OCI-LY7 (cell line): ENCODE results near the gene DEPDC1B. TPM values are rescaled to one million over a fixed set of nuclear protein-coding genes. Genes with fewer than 3 reads are reported as not detected.
"Not testable (repeated sequence)": the region's sequence is repeated elsewhere in the genome, so short reads cannot be mapped to it uniquely, and the experiment has no call there.

Source experiments
- BruUV-seq: library from RNA; stranded (reverse); fragments of 400-500 nt; replicated peaks from 2 replicates; lab custom pipeline; 2021; lab: Mats Ljungman, UMichigan
- CTCF ChIA-PET: fragments of 300-600 bp; sonication (Branson Sonifier 250); formaldehyde crosslinking; loops from one replicate; lab custom pipeline; 2022; ENCODE audit warnings: antibody characterized with exemption; ENCODE audit not compliant: unreplicated experiment; lab: Charles Lee
- POLR2A ChIA-PET: fragments of 300-600 bp; sonication (Branson Sonifier 250); formaldehyde crosslinking; loops from one replicate; lab custom pipeline; 2022; ENCODE audit warnings: antibody characterized with exemption; lab: Charles Lee
- DNase-seq: peaks from one replicate; pipeline ENCODE4 v3.0.0-alpha.2; 2015; ENCODE audit warnings: low spot score
- H2AFZ ChIP-seq: fragments of 200-600 bp; sonication (generic), shearing (Covaris generic); 2 replicates; pipeline ENCODE4 v1.6.1; 2014; ENCODE audit warnings: mild to moderate bottlenecking, antibody characterized with exemption, low read length, moderate library complexity
- H3K27ac ChIP-seq: fragments of 200-600 bp; sonication (generic); 2 replicates; pipeline ENCODE4 v1.5.1; 2014; ENCODE audit warnings: mixed run types, low read depth, mild to moderate bottlenecking, moderate library complexity, low read length, inconsistent platforms; ENCODE audit not compliant: poor library complexity, severe bottlenecking
- H3K36me3 ChIP-seq: fragments of 200-600 bp; sonication (generic); 2 replicates; pipeline ENCODE4 v1.6.1; 2014; ENCODE audit warnings: mild to moderate bottlenecking, antibody characterized with exemption, low read length, moderate library complexity, mixed read lengths; ENCODE audit not compliant: insufficient read depth
- H3K4me1 ChIP-seq: fragments of 200-600 bp; sonication (generic); 2 replicates; pipeline ENCODE4 v1.5.1; 2014; ENCODE audit warnings: mild to moderate bottlenecking, low read length; ENCODE audit not compliant: insufficient read depth, poor library complexity, severe bottlenecking
- H3K4me2 ChIP-seq: fragments of 200-600 bp; sonication (generic); 2 replicates; pipeline ENCODE4 v1.6.1; 2014; ENCODE audit warnings: mild to moderate bottlenecking, low read length
- H3K4me3 ChIP-seq: fragments of 200-600 bp; sonication (generic); 2 replicates; pipeline ENCODE4 v1.5.1; 2014; ENCODE audit warnings: mild to moderate bottlenecking, low read depth, low read length; ENCODE audit not compliant: poor library complexity, severe bottlenecking
- H3K79me2 ChIP-seq: fragments of 200-600 bp; sonication (generic); 2 replicates; pipeline ENCODE4 v1.6.1; 2016; ENCODE audit warnings: low read depth, mild to moderate bottlenecking, low read length, moderate library complexity, mixed read lengths; ENCODE audit not compliant: insufficient read depth
- H3K9me2 ChIP-seq: fragments of 200-600 bp; sonication (generic); 2 replicates; pipeline ENCODE4 v1.6.1; 2016; ENCODE audit warnings: mild to moderate bottlenecking, low read length, mixed read lengths; ENCODE audit not compliant: insufficient read depth
- H3K9me3 ChIP-seq: fragments of 200-600 bp; sonication (generic); 2 replicates; pipeline ENCODE4 v1.6.1; 2014; ENCODE audit warnings: mild to moderate bottlenecking, mixed run types, low read length, mixed read lengths
- H4K20me1 ChIP-seq: fragments of 200-600 bp; sonication (generic); 2 replicates; pipeline ENCODE4 v1.6.1; 2014; ENCODE audit warnings: mild to moderate bottlenecking, antibody characterized with exemption, low read length, moderate library complexity, mixed read lengths; ENCODE audit not compliant: insufficient read depth
- CTCF ChIP-seq: fragments of 200-600 bp; sonication (generic); conservative IDR thresholded peaks from 2 replicates; pipeline ENCODE4 v1.5.1; 2014; ENCODE audit warnings: mild to moderate bottlenecking, antibody characterized with exemption, low read length, moderate library complexity, mixed read lengths
- EZH2phosphoT487 ChIP-seq: fragments of 200-600 bp; sonication (generic); IDR thresholded peaks from 2 replicates; pipeline ENCODE4 v1.6.1; 2018; ENCODE audit warnings: low read depth, borderline replicate concordance, mild to moderate bottlenecking, mixed run types, antibody characterized with exemption, low read length, moderate library complexity, mixed read lengths
- intact Hi-C: fragments of 100-400 bp; cut with micrococcal nuclease; formaldehyde crosslinking; loops from one replicate; pipeline ENCODE4 v1.10.0; 2022; ENCODE audit not compliant: unreplicated experiment
- total RNA-seq, 2 experiments: library from RNA; depleted of rRNA in 1 of 2; stranded (reverse); fragments of >200 nt in 1 of 2; shearing (Covaris generic) in 1 of 2; gene quantifications; 2 replicates each; pipeline ENCODE4 v1.2.3, GENCODE V29; 2014 to 2022

Gene DEPDC1B
- total RNA-seq, 2 experiments from 2014 or later: 43.7 to 47.6 TPM

GRCh38 chr5:60590172-60590571, 109.8 kb downstream of the DEPDC1B start:
- Histone ChIP-seq H3K79me2 (no peaks in the 10 kb centered on the region), H4K20me1 (no peaks in the 10 kb centered on the region), H3K4me3 (no peak overlapping the region), H3K9me2 (no peaks in the 10 kb centered on the region), H3K36me3 (peaks cover 8% of the 10 kb centered on the region; the same call in 1 of the 2 replicates), H3K4me1 (no peaks in the 10 kb centered on the region), H3K9me3 (no peaks in the 10 kb centered on the region), H3K27ac (no peak overlapping the region), H3K4me2 (no peak overlapping the region), H2AFZ (no peak overlapping the region)
- no peak for DNase-seq
- POLR2A ChIA-PET: interaction anchor here (0.6 to 1.2 kb wide), 5 partner anchors 8 to 1322 kb away, joined by 3 to 4 read pairs (median 3); no protein-coding TSS in a partner anchor
- no peak for TF ChIP-seq EZH2phosphoT487
- no peak for TF ChIP-seq CTCF
- intact Hi-C loops: no loop called here
- BruUV-seq: no TSS peak
- CTCF ChIA-PET: interaction anchor here (0.7 kb wide), 1 partner anchor 10 kb away, joined by 3 read pairs; no protein-coding TSS in a partner anchor

- intact Hi-C loops, H3K79me2 ChIP-seq, H3K4me3 ChIP-seq, DNase-seq, H3K9me3 ChIP-seq, BruUV-seq, H3K36me3 ChIP-seq, H3K27ac ChIP-seq, H4K20me1 ChIP-seq, H3K4me1 ChIP-seq, H3K9me2 ChIP-seq, H3K4me2 ChIP-seq, H2AFZ ChIP-seq, CTCF ChIA-PET: not testable (repeated sequence)
- POLR2A ChIA-PET: interaction anchor here (0.6 kb wide), 1 partner anchor 41 kb away, joined by 3 read pairs; no protein-coding TSS in a partner anchor
Measured at GRCh38 chr5:60587312-60587711, 112.7 kb downstream of the DEPDC1B start.

- TF ChIP-seq CTCF (peak; percentile 65; the same call in 1 of the 2 replicates), EZH2phosphoT487 (no peak)
- H2AFZ ChIP-seq: no peak overlapping the region
- intact Hi-C loops: no loop called here
- no peak overlapping the region for H3K4me2 ChIP-seq
- no TSS peak for BruUV-seq
- CTCF ChIA-PET: no interaction called here
- H3K36me3 ChIP-seq: peaks cover 8% of the 10 kb centered on the region; the same call in 1 of the 2 replicates
- H3K9me2 ChIP-seq: no peaks in the 10 kb centered on the region
- H4K20me1 ChIP-seq: no peaks in the 10 kb centered on the region
- POLR2A ChIA-PET: no interaction called here
- no peak overlapping the region for H3K27ac ChIP-seq
- no peaks in the 10 kb centered on the region for H3K79me2 ChIP-seq
- no peak overlapping the region for H3K4me3 ChIP-seq
- H3K9me3 ChIP-seq: no peaks in the 10 kb centered on the region
- DNase-seq: peak; percentile 9
- no peaks in the 10 kb centered on the region for H3K4me1 ChIP-seq
Measured at GRCh38 chr5:60586307-60586901, 113.6 kb downstream of the DEPDC1B start.
